ENCODE results near the gene ARID3A. TPM values are rescaled to one million over a fixed set of nuclear protein-coding genes. Genes with fewer than 3 reads are reported as not detected.

Gene ARID3A
- total and polyA plus RNA-seq, 2 of the 4 experiments (the other 2 are of a cell fraction), result 16.0 to 23.1 TPM

GRCh38 chr19:933553-933882 lies 7.7 kb downstream of the ARID3A start:
- H4K20me1 ChIP-seq (ENCODE audit: insufficient read depth, low read length), result peaks cover 32% of the 10 kb centered on the region
- dilution Hi-C loops (cut with HindIII; ENCODE audit: low sequenced_read_pairs, unreplicated experiment) (no loop called here), in situ Hi-C loops (cut with MboI; ENCODE audit: low sequenced_read_pairs) (no loop called here), intact Hi-C loops (cut with micrococcal nuclease) (loop anchor here (2.0 kb wide), 1 partner anchor 29 kb away; no protein-coding TSS in a partner anchor)
- no peak for DNase-seq
- peak overlapping the region; percentile 98 for H2BK5ac ChIP-seq (ENCODE audit: low read depth, low read length, poor library complexity, severe bottlenecking)
- no peaks in the 10 kb centered on the region for H3K9me3 ChIP-seq (ENCODE audit: control insufficient read depth, insufficient read depth, low read length)
- no peak for ATAC-seq (ENCODE audit: low read depth)
- TF ChIP-seq MAZ (IDR thresholded peaks at IDR 0.05; ENCODE audit: borderline replicate concordance, low read depth, low read length), result no peak
- TF ChIP-seq RCOR1 (IDR thresholded peaks at IDR 0.05; ENCODE audit: insufficient replicate concordance, low read length), result no peak
- TF ChIP-seq CEBPB (IDR thresholded peaks at IDR 0.05; ENCODE audit: low read depth, low read length), result no peak
- TF ChIP-seq ELK1 (IDR thresholded peaks at IDR 0.05; ENCODE audit: borderline replicate concordance, low read depth, low read length), result no peak
- no peak for TF ChIP-seq RFX5 (IDR thresholded peaks at IDR 0.05; ENCODE audit: low read depth, low read length)
- TF ChIP-seq USF2 (IDR thresholded peaks at IDR 0.05; ENCODE audit: low read depth, low read length), result no peak
- TF ChIP-seq NFE2L2 (IDR thresholded peaks at IDR 0.05; ENCODE audit: low read depth, low read length), result no peak
- no peak for TF ChIP-seq CTCF (conservative IDR thresholded peaks at IDR 0.05; ENCODE audit: low read depth, low read length)
- TF ChIP-seq RAD21 (IDR thresholded peaks at IDR 0.05; ENCODE audit: low read length), result no peak
- no peak for TF ChIP-seq BHLHE40 (IDR thresholded peaks at IDR 0.05; ENCODE audit: low read depth, low read length)
- no peak for TF ChIP-seq POLR2A (IDR thresholded peaks at IDR 0.05; ENCODE audit: low read depth, low read length)
- no peak for TF ChIP-seq MXI1 (IDR thresholded peaks at IDR 0.05; ENCODE audit: borderline replicate concordance, low read depth, low read length)
- TF ChIP-seq MAFK (IDR thresholded peaks at IDR 0.05; ENCODE audit: low read depth, low read length), result no peak
- TF ChIP-seq FOS (IDR thresholded peaks at IDR 0.05; ENCODE audit: low read depth, low read length), result no peak
- no peak for TF ChIP-seq CHD1 (IDR thresholded peaks at IDR 0.05; ENCODE audit: low read depth, low read length)
- TF ChIP-seq SMC3 (IDR thresholded peaks at IDR 0.05; ENCODE audit: low read depth, low read length), result no peak
- H3K36me3 ChIP-seq (ENCODE audit: control insufficient read depth, insufficient read depth, low read length), result peaks cover 56% of the 10 kb centered on the region
- no peaks in the 10 kb centered on the region for H3K27me3 ChIP-seq (ENCODE audit: control insufficient read depth, insufficient read depth, low read length)
- H2AK5ac ChIP-seq (ENCODE audit: low read depth, low read length), result peak overlapping the region; percentile 99
- peaks cover 5% of the 10 kb centered on the region; the same call in 1 of the 2 replicates for H3K9me1 ChIP-seq (ENCODE audit: insufficient read depth, low read length)
- H3K23ac ChIP-seq (ENCODE audit: low read depth, low read length), result peak overlapping the region; percentile 54; the same call in 1 of the 2 replicates
- peaks cover 24 to 61% of the 10 kb centered on the region in 2 experiments for H3K79me1 ChIP-seq (ENCODE audit: low read depth in 1 of 2, low read length in 2 of 2)
- CTCF ChIA-PET, result no interaction called here
- no TSS peak for BruUV-seq (replicated peaks)
- H3K18ac ChIP-seq (ENCODE audit: low read depth, low read length), result peak overlapping the region; percentile 94
- H3K9ac ChIP-seq (ENCODE audit: low read depth, low read length), result peak overlapping the region; percentile 7
- H2BK120ac ChIP-seq (ENCODE audit: low read depth, low read length), result peak overlapping the region; percentile 97
- H4K91ac ChIP-seq (ENCODE audit: insufficient read depth, low read depth, low read length), result peak overlapping the region; percentile 98
- peak overlapping the region; percentile 50; the same call in 1 of the 2 replicates for H3K56ac ChIP-seq (ENCODE audit: extremely low read depth, insufficient read depth, low read length)
- POLR2A ChIA-PET (ENCODE audit: unreplicated experiment), result interaction anchor here (0.6 kb wide), 2 partner anchors 51 to 270 kb away, joined by 3 to 4 read pairs; no protein-coding TSS in a partner anchor
- H3K4me1 ChIP-seq (ENCODE audit: control insufficient read depth, insufficient read depth, low read length), result peaks cover 30% of the 10 kb centered on the region
- WGBS, 2 experiments (ENCODE audit: extremely low coverage in 2 of 2, insufficient read length in 1 of 2), result 0% methylated on average over 1 of the region's 14 CpGs; no CpG with 5 or more reads in 1 of the 2 experiments
- H2AK9ac ChIP-seq (replicated peaks; ENCODE audit: low read depth, low read length, poor library complexity), result peak overlapping the region; percentile 99
- peak overlapping the region; percentile 84 for H2AFZ ChIP-seq (replicated peaks; ENCODE audit: low read length, poor library complexity)
- peak overlapping the region; percentile 70 for H2BK20ac ChIP-seq (ENCODE audit: low read depth, low read length)
- peak overlapping the region; percentile 39; the same call in 1 of the 2 replicates for H3K4me2 ChIP-seq (ENCODE audit: low read depth, low read length)
- peak overlapping the region; percentile 93; the same call in 1 of the 3 replicates for H2BK15ac ChIP-seq (ENCODE audit: low read depth, low read length)
- peak overlapping the region; percentile 95 for H4K5ac ChIP-seq (ENCODE audit: low read depth, low read length)
- H3K14ac ChIP-seq (replicated peaks; ENCODE audit: low read depth, low read length), result peak overlapping the region; percentile 97; the same call in 1 of the 2 replicates
- peak overlapping the region; percentile 98 for H3K4ac ChIP-seq (ENCODE audit: low read depth, low read length)
- H3K4me3 ChIP-seq (ENCODE audit: insufficient read depth, low read depth, low read length), result no peak overlapping the region
- H4K8ac ChIP-seq (ENCODE audit: low read depth in 2 of 2, low read length in 2 of 2), result peak overlapping the region; percentile 88 to 98; a peak in 3 of 4 replicates
- peak overlapping the region; percentile 97 for H3K27ac ChIP-seq (ENCODE audit: insufficient read depth, low read length)

All from IMR-90 (cell line).